ENCODE measurements around the gene BAZ2A.
"Not testable (repeated sequence)": the region's sequence is repeated elsewhere in the genome, so short reads cannot be mapped to it uniquely, and the experiment has no call there.

BAZ2A gene

DNA sequence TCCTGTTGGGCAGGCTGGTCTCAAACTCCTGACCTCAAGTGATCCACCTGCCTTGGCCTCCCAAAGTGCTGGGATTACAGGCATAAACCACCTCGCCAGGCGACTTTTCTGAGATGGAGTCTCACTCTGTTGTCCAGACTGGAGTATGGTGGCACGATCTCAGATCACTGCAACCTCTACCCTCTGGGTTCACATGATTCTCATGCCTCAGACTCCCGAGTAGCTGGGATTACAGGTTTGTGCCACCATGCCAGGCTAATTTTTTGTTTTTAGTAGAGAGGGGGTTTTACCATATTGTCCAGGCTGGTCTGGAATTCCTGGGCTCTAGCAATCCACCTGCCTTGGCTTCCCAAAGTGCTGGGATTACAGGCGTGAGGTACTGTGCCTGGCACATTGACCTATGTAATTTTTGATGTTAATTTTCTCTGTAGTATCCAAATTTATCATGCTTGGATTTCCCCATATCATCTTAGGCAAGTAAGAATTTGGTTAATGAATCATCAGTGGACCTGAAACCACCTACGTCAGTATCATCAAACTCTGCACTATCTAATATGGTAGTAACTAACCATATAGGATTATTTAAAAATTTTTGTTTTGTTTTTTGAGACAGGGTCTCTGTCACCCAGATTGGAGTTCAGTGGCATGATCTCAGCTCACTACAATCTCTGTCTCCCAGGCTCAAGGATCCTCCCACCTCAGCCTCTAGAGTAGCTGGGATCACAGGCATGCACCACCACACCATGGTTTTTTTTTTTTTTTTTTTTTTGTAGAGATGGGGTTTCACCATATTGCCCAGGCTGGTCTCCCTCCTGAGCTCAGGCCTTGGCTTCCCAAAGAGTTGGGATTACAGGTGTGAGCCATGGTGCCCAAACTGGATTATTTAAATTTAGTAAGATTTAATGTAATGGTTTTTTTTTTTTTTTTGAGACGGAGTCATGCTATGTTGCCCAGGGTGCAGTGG, 27.6 kb upstream of the BAZ2A start:
- H3K9me3 ChIP-seq (ENCODE audit: control insufficient read depth, insufficient read depth, low read length), result peaks cover 8% of the 10 kb centered on the region
- no peak overlapping the region for H3K4me3 ChIP-seq (ENCODE audit: low read depth, low read length)
- H3K27me3 ChIP-seq (ENCODE audit: control insufficient read depth, insufficient read depth, low read length), result no peaks in the 10 kb centered on the region
- H3K36me3 ChIP-seq (ENCODE audit: control insufficient read depth, insufficient read depth, low read length), result peaks cover under 1% of the 10 kb centered on the region; the same call in 1 of the 2 replicates
- H3K4me1 ChIP-seq (ENCODE audit: control insufficient read depth, insufficient read depth, low read length), result no peaks in the 10 kb centered on the region
- no peak overlapping the region for H3K9ac ChIP-seq (ENCODE audit: low read depth, low read length)
- H3K27ac ChIP-seq (ENCODE audit: low read depth, low read length), result no peak overlapping the region

DNA sequence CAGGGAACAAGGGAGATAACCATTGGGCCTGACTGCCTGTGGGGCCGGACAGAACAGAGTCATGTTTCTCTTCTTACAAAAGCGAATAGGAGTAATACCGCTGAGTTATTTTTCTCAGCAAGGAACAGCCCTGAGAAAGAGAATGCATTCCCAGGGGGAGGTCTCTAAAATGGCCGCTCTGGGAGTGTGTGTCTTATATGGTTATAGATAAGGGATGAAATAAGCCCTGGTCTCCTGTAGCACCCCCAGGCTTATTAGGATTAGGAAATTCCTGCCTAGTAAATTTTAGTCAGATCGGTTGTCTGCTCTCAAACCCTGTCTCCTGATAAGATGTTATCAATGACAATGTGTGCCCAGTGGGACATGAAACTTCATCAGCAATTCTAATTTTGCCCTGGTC, 23.7 kb upstream of the BAZ2A start:
- not testable (repeated sequence) for H3K9me3 ChIP-seq (ENCODE audit: control insufficient read depth, insufficient read depth, low read length); H3K27me3 ChIP-seq (ENCODE audit: control insufficient read depth, insufficient read depth, low read length); H3K9ac ChIP-seq (ENCODE audit: low read depth, low read length); H3K4me3 ChIP-seq (ENCODE audit: low read depth, low read length); H3K4me1 ChIP-seq (ENCODE audit: control insufficient read depth, insufficient read depth, low read length); H3K36me3 ChIP-seq (ENCODE audit: control insufficient read depth, insufficient read depth, low read length); H3K27ac ChIP-seq (ENCODE audit: low read depth, low read length)

DNA sequence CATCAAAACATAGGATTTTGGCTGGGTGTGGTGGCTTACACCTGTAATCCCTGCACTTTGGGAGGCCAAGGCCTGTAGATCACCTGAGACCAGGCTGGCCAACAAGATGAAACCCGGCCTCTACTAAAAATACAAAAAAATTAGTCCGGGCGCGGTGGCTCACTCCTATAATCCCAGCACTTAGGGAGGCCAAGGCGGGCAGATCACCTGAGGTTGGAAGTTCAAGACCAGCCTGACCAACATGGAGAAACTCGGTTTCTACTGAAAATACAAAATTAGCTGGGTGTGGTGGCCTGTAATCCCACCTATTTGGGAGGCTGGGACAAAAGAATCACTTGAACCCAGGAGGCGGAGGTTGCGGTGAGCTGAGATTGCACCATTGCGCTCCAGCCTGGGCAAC, 17.9 kb upstream of the BAZ2A start:
- H3K27ac ChIP-seq (ENCODE audit: low read depth, low read length); H3K9me3 ChIP-seq (ENCODE audit: control insufficient read depth, insufficient read depth, low read length); H3K9ac ChIP-seq (ENCODE audit: low read depth, low read length); H3K4me1 ChIP-seq (ENCODE audit: control insufficient read depth, insufficient read depth, low read length); H3K4me3 ChIP-seq (ENCODE audit: low read depth, low read length); H3K27me3 ChIP-seq (ENCODE audit: control insufficient read depth, insufficient read depth, low read length): not testable (repeated sequence)
- H3K36me3 ChIP-seq (ENCODE audit: control insufficient read depth, insufficient read depth, low read length), result peaks cover 19% of the 10 kb centered on the region

DNA sequence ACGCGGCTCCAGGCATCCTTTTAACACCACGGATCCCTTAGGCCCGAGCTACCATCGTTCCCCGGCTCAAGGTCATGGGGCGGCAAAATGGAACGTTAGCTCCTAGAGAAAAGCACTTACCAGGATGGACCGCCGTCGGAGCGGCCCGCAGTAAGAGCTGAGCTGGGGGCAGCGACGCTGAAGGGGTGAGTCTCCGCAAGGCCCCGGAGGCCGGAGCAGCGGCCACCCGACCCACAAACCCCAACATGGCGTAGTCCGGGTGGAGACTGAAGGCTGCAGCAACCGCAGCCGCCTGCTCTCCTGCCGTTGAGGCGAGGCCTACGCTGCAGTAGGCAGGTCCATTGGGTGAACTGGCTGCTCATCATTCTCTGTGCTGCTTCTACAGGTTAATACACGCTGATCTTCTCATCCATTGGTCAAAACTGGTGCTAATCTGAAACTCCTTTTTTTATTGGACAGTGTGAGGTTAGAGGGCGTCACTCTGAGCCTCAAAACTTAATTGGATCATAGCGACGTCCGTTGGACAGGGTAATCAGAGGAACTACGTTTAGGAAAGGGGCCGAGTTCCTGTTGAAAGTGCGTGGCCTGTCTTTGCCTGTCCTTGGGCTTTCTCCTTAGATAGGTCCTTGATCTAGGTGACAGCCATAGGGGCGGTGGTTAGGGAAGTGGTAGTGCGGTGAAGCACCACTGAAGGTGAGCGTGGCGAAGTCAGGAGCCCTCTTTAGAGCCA, 15.8 kb upstream of the BAZ2A start, which contains the start of gene ATP5F1B:
Gene ATP5F1B (minus strand): TSS at position 268 of the 730 bp plus-strand sequence. CDS start 21 bp downstream, at position 247.
- H3K4me1 ChIP-seq (ENCODE audit: control insufficient read depth, insufficient read depth, low read length), result no peaks in the 10 kb centered on the region
- H3K27ac ChIP-seq (ENCODE audit: low read depth, low read length), result peak within 1 kb of the TSS; percentile 88
- peaks cover 41% of the 10 kb centered on the region for H3K36me3 ChIP-seq (ENCODE audit: control insufficient read depth, insufficient read depth, low read length)
- H3K4me3 ChIP-seq (ENCODE audit: low read depth, low read length), result peak within 1 kb of the TSS; percentile 89
- peak within 1 kb of the TSS; percentile 94 for H3K9ac ChIP-seq (ENCODE audit: low read depth, low read length)
- no peaks in the 10 kb centered on the region for H3K27me3 ChIP-seq (ENCODE audit: control insufficient read depth, insufficient read depth, low read length)
- H3K9me3 ChIP-seq (ENCODE audit: control insufficient read depth, insufficient read depth, low read length), result no peaks in the 10 kb centered on the region

DNA sequence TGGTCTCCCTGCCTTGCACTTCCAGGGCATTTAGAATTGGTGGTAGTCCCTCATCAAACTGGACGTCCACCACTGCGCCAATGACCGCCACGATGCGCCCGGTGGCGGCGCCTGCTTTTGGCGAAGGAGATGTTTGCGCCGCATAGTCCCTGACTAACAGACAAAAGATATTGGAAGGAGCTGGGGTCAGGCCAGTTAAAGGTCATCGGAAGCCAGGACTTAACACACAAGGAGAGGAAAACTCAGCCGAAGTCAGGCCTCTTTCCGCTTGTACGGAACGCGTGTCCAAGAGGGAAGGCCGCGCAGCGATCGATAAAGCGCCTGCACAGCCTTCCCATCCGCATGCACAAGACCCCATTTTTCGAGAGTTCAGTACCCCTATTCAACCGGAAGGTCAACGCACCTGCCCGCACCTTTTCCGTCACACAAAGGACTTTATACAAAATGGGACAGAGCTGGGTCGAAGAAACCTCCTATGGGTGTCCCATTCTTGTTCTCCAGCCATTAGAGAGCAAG, 15.1 kb upstream of the BAZ2A start:
- peak overlapping the region; percentile 88 for H3K27ac ChIP-seq (ENCODE audit: low read depth, low read length)
- H3K27me3 ChIP-seq (ENCODE audit: control insufficient read depth, insufficient read depth, low read length), result no peaks in the 10 kb centered on the region
- peak overlapping the region; percentile 94 for H3K9ac ChIP-seq (ENCODE audit: low read depth, low read length)
- no peaks in the 10 kb centered on the region for H3K4me1 ChIP-seq (ENCODE audit: control insufficient read depth, insufficient read depth, low read length)
- H3K4me3 ChIP-seq (ENCODE audit: low read depth, low read length), result peak overlapping the region; percentile 89
- no peaks in the 10 kb centered on the region for H3K9me3 ChIP-seq (ENCODE audit: control insufficient read depth, insufficient read depth, low read length)
- H3K36me3 ChIP-seq (ENCODE audit: control insufficient read depth, insufficient read depth, low read length), result peaks cover 47% of the 10 kb centered on the region

DNA sequence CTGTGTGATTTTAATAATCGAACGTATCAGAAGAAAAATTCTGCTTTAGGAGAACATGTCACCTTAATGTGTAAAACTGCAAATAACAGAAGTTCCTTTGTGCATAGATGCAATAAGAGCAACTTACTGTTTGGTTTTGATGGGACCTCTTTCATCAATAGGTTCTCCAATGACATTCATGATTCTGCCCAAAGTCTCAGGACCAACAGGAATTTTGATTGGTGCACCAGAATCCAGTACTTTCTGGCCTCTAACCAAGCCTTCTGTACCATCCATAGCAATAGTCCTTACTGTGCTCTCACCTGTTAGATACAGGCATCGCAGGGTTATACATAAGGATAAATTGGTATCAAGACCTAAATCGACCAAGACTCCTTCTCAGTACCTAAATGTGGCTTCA, 14.5 kb upstream of the BAZ2A start:
- Histone ChIP-seq H3K27me3 (ENCODE audit: control insufficient read depth, insufficient read depth, low read length) (no peaks in the 10 kb centered on the region), H3K36me3 (ENCODE audit: control insufficient read depth, insufficient read depth, low read length) (peaks cover 53% of the 10 kb centered on the region), H3K9ac (ENCODE audit: low read depth, low read length) (peak overlapping the region; percentile 94), H3K4me1 (ENCODE audit: control insufficient read depth, insufficient read depth, low read length) (no peaks in the 10 kb centered on the region), H3K27ac (ENCODE audit: low read depth, low read length) (no peak overlapping the region), H3K4me3 (ENCODE audit: low read depth, low read length) (peak overlapping the region; percentile 89), H3K9me3 (ENCODE audit: control insufficient read depth, insufficient read depth, low read length) (no peaks in the 10 kb centered on the region)

DNA sequence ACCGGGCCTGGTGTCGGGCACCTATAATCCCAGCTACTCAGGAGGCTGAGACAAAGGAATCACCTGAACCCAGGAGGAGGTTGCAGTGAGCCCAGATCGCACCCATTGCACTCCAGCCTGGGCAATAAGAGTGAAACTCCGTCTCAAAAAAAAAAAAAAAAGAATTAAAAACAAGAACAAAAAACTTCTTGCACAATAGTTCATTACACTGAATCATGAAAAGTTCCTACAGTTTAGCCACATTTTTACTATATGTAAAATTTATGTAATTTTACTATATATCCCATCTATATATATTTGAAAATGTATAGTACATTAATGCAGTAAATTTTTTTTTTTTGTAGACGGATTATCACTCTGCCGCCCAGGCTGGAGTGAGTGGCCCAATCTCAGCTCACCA, 11.1 kb upstream of the BAZ2A start:
- no peak overlapping the region for H3K9ac ChIP-seq (ENCODE audit: low read depth, low read length)
- H3K4me3 ChIP-seq (ENCODE audit: low read depth, low read length), result no peak overlapping the region
- no peaks in the 10 kb centered on the region for H3K9me3 ChIP-seq (ENCODE audit: control insufficient read depth, insufficient read depth, low read length)
- H3K27ac ChIP-seq (ENCODE audit: low read depth, low read length), result no peak overlapping the region
- peaks cover 78% of the 10 kb centered on the region for H3K36me3 ChIP-seq (ENCODE audit: control insufficient read depth, insufficient read depth, low read length)
- H3K4me1 ChIP-seq (ENCODE audit: control insufficient read depth, insufficient read depth, low read length), result peaks cover 7% of the 10 kb centered on the region
- no peaks in the 10 kb centered on the region for H3K27me3 ChIP-seq (ENCODE audit: control insufficient read depth, insufficient read depth, low read length)

DNA sequence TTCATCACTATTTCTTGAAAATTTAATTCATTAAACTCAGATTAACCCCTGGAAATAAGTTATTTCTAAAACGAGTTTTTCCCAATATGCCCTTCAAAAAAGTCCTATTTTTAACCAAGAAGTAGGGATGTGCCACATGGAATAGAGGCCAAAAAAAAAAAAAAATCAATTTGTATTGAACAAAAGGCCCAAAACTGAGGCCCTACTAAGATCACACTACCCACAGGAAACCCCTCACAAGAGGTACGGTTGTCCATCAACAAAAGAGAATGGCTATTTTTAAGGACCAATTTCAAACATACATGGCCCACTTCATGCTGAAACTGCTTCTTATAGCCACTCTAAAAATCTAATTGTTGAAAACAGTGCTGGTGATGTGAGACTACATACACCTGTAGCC, 7.5 kb upstream of the BAZ2A start:
- H3K4me3 ChIP-seq (ENCODE audit: low read depth, low read length), result no peak overlapping the region
- no peaks in the 10 kb centered on the region for H3K27me3 ChIP-seq (ENCODE audit: control insufficient read depth, insufficient read depth, low read length)
- H3K9ac ChIP-seq (ENCODE audit: low read depth, low read length), result no peak overlapping the region
- H3K4me1 ChIP-seq (ENCODE audit: control insufficient read depth, insufficient read depth, low read length), result peaks cover 21% of the 10 kb centered on the region
- peaks cover 55% of the 10 kb centered on the region for H3K36me3 ChIP-seq (ENCODE audit: control insufficient read depth, insufficient read depth, low read length)
- no peaks in the 10 kb centered on the region for H3K9me3 ChIP-seq (ENCODE audit: control insufficient read depth, insufficient read depth, low read length)
- H3K27ac ChIP-seq (ENCODE audit: low read depth, low read length), result peak overlapping the region; percentile 87

DNA sequence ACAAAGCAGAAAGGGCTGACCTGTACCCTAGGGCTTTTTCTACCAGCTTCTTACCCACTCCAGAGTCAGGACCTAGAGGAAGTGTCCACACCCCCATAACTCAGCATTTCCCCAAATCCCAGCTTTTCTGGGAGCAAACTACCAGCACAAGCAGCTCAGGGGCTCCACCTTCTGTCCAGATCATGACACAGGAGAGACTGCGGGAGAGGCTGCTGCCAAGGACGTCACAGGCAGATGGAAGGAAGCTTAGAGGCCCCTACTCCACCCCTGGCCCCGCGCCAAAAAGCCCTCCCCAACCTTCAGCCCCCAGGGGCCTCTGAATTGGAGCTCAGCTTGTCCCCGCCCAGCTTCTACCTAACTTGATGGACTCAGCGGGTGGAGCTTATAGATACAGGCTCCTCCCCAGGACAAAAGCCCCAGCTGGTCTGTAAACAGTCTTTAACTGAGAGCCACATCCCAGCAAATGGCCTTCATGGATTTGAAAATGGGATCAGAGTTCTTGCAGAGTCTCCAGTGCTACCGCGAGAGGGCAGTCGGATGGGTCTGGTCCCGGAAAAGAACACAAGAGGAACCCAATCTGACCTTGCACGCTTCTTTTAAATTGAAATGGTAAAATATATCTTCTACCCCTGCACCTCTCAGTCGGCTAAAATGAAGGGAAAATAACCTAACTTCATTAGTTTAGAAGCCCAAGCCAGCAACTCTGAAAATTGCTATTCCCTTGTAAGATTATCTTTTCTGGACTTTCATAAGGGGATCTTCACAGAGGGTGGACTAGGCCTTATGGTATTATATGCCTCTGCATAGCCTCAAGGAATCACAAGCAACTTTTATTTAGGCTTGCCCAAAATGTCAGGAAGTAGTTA, 6.8 kb upstream of the BAZ2A start:
- H3K27ac ChIP-seq (ENCODE audit: low read depth, low read length), result peak overlapping the region; percentile 87
- peaks cover 27% of the 10 kb centered on the region for H3K4me1 ChIP-seq (ENCODE audit: control insufficient read depth, insufficient read depth, low read length)
- no peaks in the 10 kb centered on the region for H3K9me3 ChIP-seq (ENCODE audit: control insufficient read depth, insufficient read depth, low read length)
- H3K9ac ChIP-seq (ENCODE audit: low read depth, low read length), result no peak overlapping the region
- H3K4me3 ChIP-seq (ENCODE audit: low read depth, low read length), result peak overlapping the region; percentile 89
- H3K36me3 ChIP-seq (ENCODE audit: control insufficient read depth, insufficient read depth, low read length), result peaks cover 48% of the 10 kb centered on the region
- H3K27me3 ChIP-seq (ENCODE audit: control insufficient read depth, insufficient read depth, low read length), result no peaks in the 10 kb centered on the region

DNA sequence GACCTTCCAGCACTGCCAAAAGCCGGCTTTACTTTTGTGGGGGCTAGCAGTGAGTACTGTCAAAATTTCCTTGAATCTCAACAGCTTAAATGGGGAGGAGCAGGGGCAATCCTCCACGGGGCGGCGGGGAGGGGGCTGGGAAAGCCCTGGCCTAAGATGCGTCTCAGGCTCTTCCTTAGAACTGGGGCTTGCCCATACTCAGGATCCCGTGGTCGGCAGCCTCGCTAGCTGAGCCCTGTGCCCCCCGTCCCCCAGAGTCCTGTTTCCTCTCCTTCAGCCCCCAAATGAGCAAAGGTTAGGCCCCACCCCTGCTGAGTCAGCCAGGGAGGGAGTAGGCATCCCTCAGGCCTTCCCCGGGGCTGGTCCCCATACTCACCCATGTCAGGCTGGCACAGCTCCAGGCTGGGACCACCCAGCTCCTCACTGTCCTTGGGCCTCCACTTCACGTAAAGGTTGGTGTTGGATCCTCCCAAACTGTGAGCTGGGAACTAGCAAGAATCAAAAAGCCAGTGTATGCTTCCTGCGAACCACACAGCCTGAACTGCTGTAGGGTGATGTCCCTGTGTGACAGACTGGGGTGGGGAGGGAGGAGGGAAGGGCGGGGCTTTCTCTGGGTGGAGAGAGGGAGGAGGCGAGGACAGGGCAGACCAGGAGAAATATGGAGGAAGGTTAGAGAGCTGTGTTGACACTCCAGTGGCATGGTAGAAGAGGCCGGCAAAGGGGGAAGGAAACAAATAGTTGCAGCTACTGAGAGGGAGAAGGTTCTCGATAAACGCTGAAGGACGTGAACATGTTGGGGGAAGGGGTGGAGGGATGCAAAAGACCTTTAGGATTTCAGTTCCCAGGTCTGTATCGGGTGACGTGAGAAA, 5.9 kb upstream of the BAZ2A start:
- Histone ChIP-seq H3K27me3 (ENCODE audit: control insufficient read depth, insufficient read depth, low read length) (no peaks in the 10 kb centered on the region), H3K9ac (ENCODE audit: low read depth, low read length) (no peak overlapping the region), H3K27ac (ENCODE audit: low read depth, low read length) (peak overlapping the region; percentile 87), H3K4me1 (ENCODE audit: control insufficient read depth, insufficient read depth, low read length) (peaks cover 32% of the 10 kb centered on the region), H3K9me3 (ENCODE audit: control insufficient read depth, insufficient read depth, low read length) (no peaks in the 10 kb centered on the region), H3K36me3 (ENCODE audit: control insufficient read depth, insufficient read depth, low read length) (peaks cover 39% of the 10 kb centered on the region), H3K4me3 (ENCODE audit: low read depth, low read length) (peak overlapping the region; percentile 89)

Measured in HUES48 (cell line).